ENCODE measurements around the gene PMPCA.

The PMPCA gene

DNA sequence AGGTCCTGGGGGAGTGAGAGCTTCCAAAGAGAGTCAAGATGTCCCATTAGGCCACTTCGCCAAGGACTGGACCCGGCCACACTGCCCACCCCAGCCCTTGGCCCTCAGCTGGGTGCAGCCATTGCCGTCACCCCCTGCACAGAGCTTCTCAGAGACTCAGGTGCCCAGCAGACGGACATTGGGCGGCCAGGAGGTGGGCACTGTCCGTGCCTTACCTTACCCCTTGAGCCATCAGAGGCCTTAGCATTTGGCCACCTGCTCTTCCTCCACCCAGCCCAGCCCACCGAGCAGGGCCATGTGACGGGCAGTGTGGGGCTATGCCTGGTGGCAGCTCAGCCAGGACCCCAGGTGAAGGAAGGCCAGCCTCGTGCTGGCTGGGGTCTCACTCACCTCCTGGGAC lies 43.6 kb upstream of the PMPCA start:
- Histone ChIP-seq H3K36me3 (ENCODE audit: control insufficient read depth in 2 of 2, insufficient read depth in 2 of 2, low read length in 2 of 2) (no peaks in the 10 kb centered on the region), H3K27ac (ENCODE audit: low read depth in 2 of 2, low read length in 2 of 2) (no peak overlapping the region), H3K4me1 (ENCODE audit: control insufficient read depth in 2 of 2, insufficient read depth in 2 of 2, low read length in 2 of 2) (peaks cover 4 to 10% of the 10 kb centered on the region in 2 donors), H3K9ac (ENCODE audit: low read depth in 1 of 2, low read length in 2 of 2) (no peak overlapping the region), H3K9me3 (ENCODE audit: control insufficient read depth in 2 of 2, low read length in 2 of 2) (no peaks in the 10 kb centered on the region), H3K27me3 (ENCODE audit: control insufficient read depth in 2 of 2, insufficient read depth in 2 of 2, low read length in 2 of 2) (no peaks in the 10 kb centered on the region), H3K4me3 (ENCODE audit: low read length in 2 of 2) (no peak overlapping the region)

DNA sequence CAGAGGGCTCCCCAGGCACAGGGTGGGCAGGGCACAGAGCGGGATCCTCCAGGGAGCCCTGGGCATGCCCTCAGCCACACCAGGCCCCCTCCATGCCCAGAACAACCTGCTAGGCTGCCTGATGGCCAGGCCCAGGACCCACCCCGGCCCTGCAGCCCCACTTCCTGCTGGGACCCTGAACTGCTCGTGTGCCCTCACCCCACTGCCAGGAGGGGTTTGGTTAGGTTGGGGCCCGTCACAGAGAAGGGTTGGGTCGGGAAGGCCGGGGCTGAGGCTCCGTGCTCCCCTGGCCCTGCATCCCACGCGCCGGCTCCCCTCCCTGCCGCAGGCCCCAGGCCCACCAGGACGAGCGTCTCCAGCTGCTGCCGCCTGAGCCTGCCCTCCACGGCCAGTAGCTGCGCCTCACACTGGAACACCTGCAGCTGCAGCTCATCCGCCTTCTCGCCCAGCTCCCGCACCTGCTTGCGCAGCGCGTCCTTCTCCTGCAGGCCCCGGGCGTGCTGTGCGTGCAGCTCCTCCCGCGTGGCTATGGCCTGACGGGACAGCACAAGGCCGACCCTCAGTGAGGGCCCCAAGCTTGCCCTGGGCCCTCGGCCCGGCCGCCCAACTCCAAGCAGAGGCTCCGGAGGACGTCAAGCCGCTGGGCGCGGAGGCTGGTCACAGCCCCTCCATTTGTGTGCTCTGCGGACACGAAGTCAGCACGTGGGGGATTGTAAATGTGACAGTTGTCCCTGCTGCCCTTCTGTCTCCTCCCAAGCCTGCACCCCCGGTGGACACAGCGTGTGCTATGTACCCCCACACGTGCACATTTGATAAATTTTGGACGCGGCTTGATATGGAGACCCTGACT lies 42.9 kb upstream of the PMPCA start:
- Histone ChIP-seq H3K36me3 (ENCODE audit: control insufficient read depth in 2 of 2, insufficient read depth in 2 of 2, low read length in 2 of 2) (no peaks in the 10 kb centered on the region), H3K27ac (ENCODE audit: low read depth in 2 of 2, low read length in 2 of 2) (no peak overlapping the region), H3K27me3 (ENCODE audit: control insufficient read depth in 2 of 2, insufficient read depth in 2 of 2, low read length in 2 of 2) (no peaks in the 10 kb centered on the region), H3K4me1 (ENCODE audit: control insufficient read depth in 2 of 2, insufficient read depth in 2 of 2, low read length in 2 of 2) (peaks cover 7 to 9% of the 10 kb centered on the region in 2 donors), H3K9me3 (ENCODE audit: control insufficient read depth in 2 of 2, low read length in 2 of 2) (no peaks in the 10 kb centered on the region), H3K9ac (ENCODE audit: low read depth in 1 of 2, low read length in 2 of 2) (no peak overlapping the region), H3K4me3 (ENCODE audit: low read length in 2 of 2) (no peak overlapping the region)

DNA sequence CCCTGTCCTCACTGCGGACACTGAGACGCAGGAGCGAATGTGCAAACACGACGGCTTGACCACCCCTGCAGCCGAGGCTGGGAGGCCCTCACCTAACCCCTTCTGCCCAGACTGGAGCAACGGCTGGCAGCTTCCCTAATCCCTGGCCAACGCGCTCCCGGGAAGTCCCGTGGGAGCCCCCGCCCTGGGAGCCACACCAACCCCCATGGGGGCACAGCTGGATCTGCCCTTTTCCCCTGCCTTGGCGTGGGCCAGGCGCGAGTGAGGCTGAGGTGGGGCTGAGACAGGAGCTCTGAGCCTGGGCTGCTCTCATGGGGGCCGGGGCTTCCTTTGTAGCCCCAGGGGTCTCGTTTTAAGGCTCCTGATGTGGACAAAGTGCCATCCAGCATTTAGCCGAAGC lies 42.3 kb upstream of the PMPCA start:
- H3K4me3 ChIP-seq (ENCODE audit: low read length in 2 of 2): no peak overlapping the region
- H3K9me3 ChIP-seq (ENCODE audit: control insufficient read depth in 2 of 2, low read length in 2 of 2): no peaks in the 10 kb centered on the region
- no peaks in the 10 kb centered on the region for H3K27me3 ChIP-seq (ENCODE audit: control insufficient read depth in 2 of 2, insufficient read depth in 2 of 2, low read length in 2 of 2)
- H3K4me1 ChIP-seq (ENCODE audit: control insufficient read depth in 2 of 2, insufficient read depth in 2 of 2, low read length in 2 of 2): peaks cover 7 to 10% of the 10 kb centered on the region in 2 donors
- H3K27ac ChIP-seq (ENCODE audit: low read depth in 2 of 2, low read length in 2 of 2): no peak overlapping the region
- no peak overlapping the region for H3K9ac ChIP-seq (ENCODE audit: low read depth in 1 of 2, low read length in 2 of 2)
- H3K36me3 ChIP-seq (ENCODE audit: control insufficient read depth in 2 of 2, insufficient read depth in 2 of 2, low read length in 2 of 2): no peaks in the 10 kb centered on the region

DNA sequence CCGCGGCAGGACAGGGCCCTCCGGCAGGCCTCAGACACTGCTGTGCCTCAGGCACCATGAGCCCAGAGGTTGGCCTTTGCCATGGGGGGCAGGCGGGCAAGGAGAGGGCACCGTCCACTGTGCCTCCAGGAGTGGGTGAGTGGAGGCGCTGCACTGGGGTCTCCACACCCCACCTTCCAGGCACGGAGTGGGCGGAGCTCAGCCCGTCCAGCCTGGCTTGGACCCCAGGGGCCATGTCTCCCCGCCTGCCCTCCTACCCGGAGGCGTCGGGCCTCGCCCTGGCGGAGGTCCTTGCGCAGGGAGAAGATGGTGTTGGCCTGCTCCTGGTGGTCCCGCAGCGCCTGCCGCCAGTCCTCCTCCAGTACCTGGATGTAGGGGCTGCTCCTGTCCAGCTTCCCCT lies 40.4 kb upstream of the PMPCA start:
- Histone ChIP-seq H3K27me3 (ENCODE audit: control insufficient read depth in 2 of 2, insufficient read depth in 2 of 2, low read length in 2 of 2) (no peaks in the 10 kb centered on the region), H3K9ac (ENCODE audit: low read depth in 1 of 2, low read length in 2 of 2) (no peak overlapping the region), H3K36me3 (ENCODE audit: control insufficient read depth in 2 of 2, insufficient read depth in 2 of 2, low read length in 2 of 2) (no peaks in the 10 kb centered on the region), H3K9me3 (ENCODE audit: control insufficient read depth in 2 of 2, low read length in 2 of 2) (no peaks in the 10 kb centered on the region), H3K4me1 (ENCODE audit: control insufficient read depth in 2 of 2, insufficient read depth in 2 of 2, low read length in 2 of 2) (peaks cover 3 to 7% of the 10 kb centered on the region in 2 donors), H3K4me3 (ENCODE audit: low read length in 2 of 2) (no peak overlapping the region), H3K27ac (ENCODE audit: low read depth in 2 of 2, low read length in 2 of 2) (no peak overlapping the region)

- no peak overlapping the region for H3K9ac ChIP-seq (ENCODE audit: low read depth in 1 of 2, low read length in 2 of 2)
- H3K36me3 ChIP-seq (ENCODE audit: control insufficient read depth in 2 of 2, insufficient read depth in 2 of 2, low read length in 2 of 2): no peaks in the 10 kb centered on the region
- H3K4me3 ChIP-seq (ENCODE audit: low read length in 2 of 2): no peak overlapping the region
- peaks cover 3 to 7% of the 10 kb centered on the region in 2 donors for H3K4me1 ChIP-seq (ENCODE audit: control insufficient read depth in 2 of 2, insufficient read depth in 2 of 2, low read length in 2 of 2)
- H3K27me3 ChIP-seq (ENCODE audit: control insufficient read depth in 2 of 2, insufficient read depth in 2 of 2, low read length in 2 of 2): no peaks in the 10 kb centered on the region
- no peaks in the 10 kb centered on the region for H3K9me3 ChIP-seq (ENCODE audit: control insufficient read depth in 2 of 2, low read length in 2 of 2)
- no peak overlapping the region for H3K27ac ChIP-seq (ENCODE audit: low read depth in 2 of 2, low read length in 2 of 2)
Observed at GRCh38 chr9:136370687-136371532, 39.5 kb upstream of the PMPCA start.

DNA sequence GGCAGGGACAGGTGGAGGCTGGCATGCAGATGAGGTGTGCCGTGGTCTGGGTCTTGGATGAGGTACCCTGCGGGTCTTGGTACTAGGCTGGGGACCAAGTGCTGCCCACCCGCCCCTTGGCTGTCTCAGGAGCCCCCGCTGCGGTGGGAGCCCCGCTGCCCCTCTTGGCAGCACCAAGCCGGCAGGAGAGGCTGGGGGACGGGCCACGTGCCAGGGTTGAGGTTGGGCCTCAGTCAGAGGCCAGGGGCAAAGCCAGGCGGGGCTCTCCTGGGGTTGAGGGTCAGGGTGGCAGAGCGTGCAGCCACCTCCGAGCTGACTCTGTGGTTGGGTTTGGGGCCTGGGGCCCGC lies 39.0 kb upstream of the PMPCA start:
- no peaks in the 10 kb centered on the region for H3K27me3 ChIP-seq (ENCODE audit: control insufficient read depth in 2 of 2, insufficient read depth in 2 of 2, low read length in 2 of 2)
- H3K9ac ChIP-seq (ENCODE audit: low read depth in 1 of 2, low read length in 2 of 2): no peak overlapping the region
- peaks cover 3 to 7% of the 10 kb centered on the region in 2 donors for H3K4me1 ChIP-seq (ENCODE audit: control insufficient read depth in 2 of 2, insufficient read depth in 2 of 2, low read length in 2 of 2)
- H3K36me3 ChIP-seq (ENCODE audit: control insufficient read depth in 2 of 2, insufficient read depth in 2 of 2, low read length in 2 of 2): no peaks in the 10 kb centered on the region
- H3K9me3 ChIP-seq (ENCODE audit: control insufficient read depth in 2 of 2, low read length in 2 of 2): no peaks in the 10 kb centered on the region
- no peak overlapping the region for H3K27ac ChIP-seq (ENCODE audit: low read depth in 2 of 2, low read length in 2 of 2)
- no peak overlapping the region for H3K4me3 ChIP-seq (ENCODE audit: low read length in 2 of 2)

GRCh38 chr9:136372006-136372405 lies 38.5 kb upstream of the PMPCA start:
- Histone ChIP-seq H3K36me3 (ENCODE audit: control insufficient read depth in 2 of 2, insufficient read depth in 2 of 2, low read length in 2 of 2) (no peaks in the 10 kb centered on the region), H3K4me1 (ENCODE audit: control insufficient read depth in 2 of 2, insufficient read depth in 2 of 2, low read length in 2 of 2) (peaks cover 3 to 7% of the 10 kb centered on the region in 2 donors), H3K4me3 (ENCODE audit: low read length in 2 of 2) (no peak overlapping the region), H3K27me3 (ENCODE audit: control insufficient read depth in 2 of 2, insufficient read depth in 2 of 2, low read length in 2 of 2) (no peaks in the 10 kb centered on the region), H3K27ac (ENCODE audit: low read depth in 2 of 2, low read length in 2 of 2) (no peak overlapping the region), H3K9ac (ENCODE audit: low read depth in 1 of 2, low read length in 2 of 2) (no peak overlapping the region), H3K9me3 (ENCODE audit: control insufficient read depth in 2 of 2, low read length in 2 of 2) (no peaks in the 10 kb centered on the region)

GRCh38 chr9:136372561-136373299 lies 37.7 kb upstream of the PMPCA start:
- Histone ChIP-seq H3K4me1 (ENCODE audit: control insufficient read depth in 2 of 2, insufficient read depth in 2 of 2, low read length in 2 of 2) (peaks cover 3 to 7% of the 10 kb centered on the region in 2 donors), H3K27ac (ENCODE audit: low read depth in 2 of 2, low read length in 2 of 2) (no peak overlapping the region), H3K27me3 (ENCODE audit: control insufficient read depth in 2 of 2, insufficient read depth in 2 of 2, low read length in 2 of 2) (no peaks in the 10 kb centered on the region), H3K9me3 (ENCODE audit: control insufficient read depth in 2 of 2, low read length in 2 of 2) (no peaks in the 10 kb centered on the region), H3K36me3 (ENCODE audit: control insufficient read depth in 2 of 2, insufficient read depth in 2 of 2, low read length in 2 of 2) (no peaks in the 10 kb centered on the region), H3K4me3 (ENCODE audit: low read length in 2 of 2) (peak overlapping the region in 1 of 2 donors; percentile 62), H3K9ac (ENCODE audit: low read depth in 1 of 2, low read length in 2 of 2) (peak overlapping the region; percentile 25 to 47)

- Histone ChIP-seq H3K36me3 (ENCODE audit: control insufficient read depth in 2 of 2, insufficient read depth in 2 of 2, low read length in 2 of 2) (no peaks in the 10 kb centered on the region), H3K4me1 (ENCODE audit: control insufficient read depth in 2 of 2, insufficient read depth in 2 of 2, low read length in 2 of 2) (peaks cover 3 to 7% of the 10 kb centered on the region in 2 donors), H3K9me3 (ENCODE audit: control insufficient read depth in 2 of 2, low read length in 2 of 2) (no peaks in the 10 kb centered on the region), H3K4me3 (ENCODE audit: low read length in 2 of 2) (peak within 1 kb of the TSS in 1 of 2 donors; percentile 62), H3K27ac (ENCODE audit: low read depth in 2 of 2, low read length in 2 of 2) (peak within 1 kb of the TSS in 1 of 2 donors; percentile 23), H3K27me3 (ENCODE audit: control insufficient read depth in 2 of 2, insufficient read depth in 2 of 2, low read length in 2 of 2) (no peaks in the 10 kb centered on the region), H3K9ac (ENCODE audit: low read depth in 1 of 2, low read length in 2 of 2) (peak within 1 kb of the TSS; percentile 25 to 47)
Observed at GRCh38 chr9:136373300-136374182, 36.9 kb upstream of the PMPCA start, which contains the start of gene CARD9. Gene CARD9 (minus strand): TSS chr9:136373669. CDS start chr9:136372078, 1,591 bp downstream.
